HepG2 (cell line): ENCODE results near the gene MFSD2A. TPM values are rescaled to one million over a fixed set of nuclear protein-coding genes. Genes with fewer than 3 reads are reported as not detected.

Experiments used
- ATAC-seq: fragments of 200-7000 bp; cut with Tn5 transposase; 3 replicates; pipeline ENCODE4 v1.9.1; 2020; ENCODE audit warnings: mild to moderate bottlenecking, moderate library complexity
- BruUV-seq: library from RNA; stranded (reverse); fragments of 400-500 nt; replicated peaks from 2 replicates; lab custom pipeline; 2021; lab: Mats Ljungman, UMichigan
- CTCF ChIA-PET: fragments of 300-600 bp; formaldehyde crosslinking; extraction: SDS; loops from one replicate; lab custom pipeline; 2021; ENCODE audit warnings: low total read pairs, inconsistent platforms, low intra/inter-chr PET ratio; lab: Yijun Ruan, JAX
- POLR2A ChIA-PET: fragments of 350-600 bp; sonication (Branson Sonifier 250); formaldehyde crosslinking; loops from one replicate; lab custom pipeline; 2020; ENCODE audit warnings: antibody characterized with exemption, inconsistent platforms; lab: Yijun Ruan, JAX
- DNase-seq: peaks from one replicate; pipeline ENCODE4 v3.0.0-alpha.2; 2015; ENCODE audit warnings: low spot score
- FAIRE-seq: peaks from 3 replicates; lab custom pipeline; 2011; peaks lifted over from hg19 to GRCh38; lab: Jason Lieb, UNC
- H2AFZ ChIP-seq: one replicate; pipeline ENCODE4 v1.6.1; 2011; ENCODE audit warnings: low read length, inconsistent platforms
- H3K27ac ChIP-seq: fragments of 300-600 bp; 3 replicates; pipeline ENCODE4 v1.8.0; 2011; ENCODE audit warnings: mixed run types, mild to moderate bottlenecking, mixed read lengths, low read length, inconsistent platforms; ENCODE audit not compliant: insufficient read depth; ENCODE audit errors: extremely low read length
- H3K27me3 ChIP-seq, 2 experiments: fragments of 200-600 bp in 1 of 2; 2 replicates in 1 of 2; 3 replicates in 1 of 2; pipeline versions ENCODE4 v1.6.0 to v1.8.0; 2011; ENCODE audit warnings: low read length in 2 of 2, mild to moderate bottlenecking in 2 of 2, moderate library complexity in 2 of 2, inconsistent platforms in 1 of 2; ENCODE audit not compliant: insufficient read depth in 2 of 2, control insufficient read depth in 1 of 2
- H3K36me3 ChIP-seq, 2 experiments: fragments of 200-600 bp in 1 of 2; replicated peaks in 1 of 2; 2 replicates in 1 of 2; 3 replicates in 1 of 2; pipeline versions ENCODE4 v1.5.1 to v1.8.0; 2011; ENCODE audit warnings: low read length in 2 of 2, inconsistent platforms in 1 of 2; ENCODE audit not compliant: insufficient read depth in 2 of 2, control insufficient read depth in 1 of 2
- H3K4me1 ChIP-seq: 2 replicates; pipeline ENCODE4 v1.5.1; 2012; ENCODE audit warnings: low read length, inconsistent platforms; ENCODE audit not compliant: insufficient read depth
- H3K4me2 ChIP-seq: 2 replicates; pipeline ENCODE4 v1.6.0; 2011; ENCODE audit warnings: low read depth, low read length, inconsistent platforms
- H3K4me3 ChIP-seq, 3 experiments: fragments of 200-600 bp in 1 of 3; sonication (generic), shearing (Covaris generic) in 1 of 3; replicated peaks in 1 of 3; 2 replicates each; pipeline ENCODE4 v1.5.1; 2011 to 2016; ENCODE audit warnings: low read length in 3 of 3, inconsistent platforms in 2 of 3, low read depth in 2 of 3, mild to moderate bottlenecking in 2 of 3, control low read depth in 1 of 3, mixed read lengths in 1 of 3; ENCODE audit not compliant: insufficient read depth in 1 of 3
- H3K79me2 ChIP-seq: one replicate; pipeline ENCODE4 v1.6.1; 2011; ENCODE audit warnings: low read length, inconsistent platforms; ENCODE audit not compliant: insufficient read depth
- H3K9ac ChIP-seq: 2 replicates; pipeline ENCODE4 v1.6.0; 2011; ENCODE audit warnings: mild to moderate bottlenecking, low read depth, low read length, inconsistent platforms; ENCODE audit not compliant: insufficient read depth
- H3K9me3 ChIP-seq: 2 replicates; pipeline ENCODE4 v1.5.1; 2012; ENCODE audit warnings: mild to moderate bottlenecking, low read length
- H4K20me1 ChIP-seq: 2 replicates; pipeline ENCODE4 v1.6.0; 2011; ENCODE audit warnings: inconsistent platforms, mild to moderate bottlenecking, low read length, moderate library complexity; ENCODE audit not compliant: insufficient read depth
- IRX3 ChIP-seq: sonication (generic); formaldehyde crosslinking; IDR thresholded peaks from 2 replicates; pipeline ENCODE4 v1.8.1; 2023; ENCODE audit warnings: mild to moderate bottlenecking, low read depth, missing genetic modification reagents, borderline replicate concordance
- NR0B2 ChIP-seq: sonication (generic); formaldehyde crosslinking; IDR thresholded peaks from 2 replicates; pipeline ENCODE4 v1.4.0; 2020; ENCODE audit warnings: mild to moderate bottlenecking, missing genetic modification reagents
- ZNF362 ChIP-seq: sonication (generic); formaldehyde crosslinking; IDR thresholded peaks from 2 replicates; pipeline ENCODE4 v1.4.0; 2020; ENCODE audit warnings: missing genetic modification reagents, mild to moderate bottlenecking, borderline replicate concordance
- ZNF496 ChIP-seq: sonication (generic); formaldehyde crosslinking; IDR thresholded peaks from 2 replicates; pipeline ENCODE4 v1.8.1; 2023; ENCODE audit warnings: mild to moderate bottlenecking, moderate library complexity, missing genetic modification reagents; ENCODE audit not compliant: insufficient replicate concordance
- ZNF570 ChIP-seq: sonication (generic); formaldehyde crosslinking; IDR thresholded peaks from 2 replicates; pipeline ENCODE4 v1.4.0; 2020; ENCODE audit warnings: mild to moderate bottlenecking, missing genetic modification reagents, borderline replicate concordance
- ZNF703 ChIP-seq: sonication (generic); formaldehyde crosslinking; IDR thresholded peaks from 2 replicates; pipeline ENCODE4 v1.5.1; 2020; ENCODE audit warnings: missing genetic modification reagents, mild to moderate bottlenecking, moderate library complexity, borderline replicate concordance
- WGBS: methylation state at CpG from one replicate; pipeline ENCODE4 v1.1.6; 2017; ENCODE audit warnings: low lambda C conversion rate; 5-methylcytosine and 5-hydroxymethylcytosine counted together
- in situ Hi-C: cut with HindIII; loops from 2 replicates; pipeline ENCODE4 v1.10.0; 2017; ENCODE audit warnings: low pct_unique_long_range_greater_than_20kb; ENCODE audit not compliant: extremely low pct_ligation_motif_present
- intact Hi-C: fragments of 100-400 bp; cut with micrococcal nuclease; formaldehyde crosslinking; loops from one replicate; pipeline ENCODE4 v1.10.0; 2022; ENCODE audit not compliant: unreplicated experiment
- polyA plus RNA-seq, 8 experiments: library from polyadenylated mRNA; depleted of rRNA in 3 of 8; stranded (reverse) in 7 of 8; unstranded in 1 of 8; fragments of >200 nt; fragmentation: Illumina TruSeq in 4 of 8; extraction: Trizol in 4 of 8; gene quantifications; 2 replicates each; pipeline versions ENCODE4 v1.2.1 to v1.2.3, GENCODE V29; 2011 to 2016; ENCODE audit warnings: low read depth in 4 of 8, missing spikeins in 1 of 8, mixed read lengths in 1 of 8; ENCODE audit not compliant: insufficient read depth in 1 of 8
- total RNA-seq, 5 experiments: library from RNA; depleted of rRNA; stranded (reverse); fragments of >200 nt; fragmentation: Illumina TruSeq; extraction: Trizol; gene quantifications; 2 replicates each; pipeline ENCODE4 v1.2.3, GENCODE V29; 2016; ENCODE audit warnings: low read depth in 1 of 5

MFSD2A gene
- total and polyA plus RNA-seq, 2 of the 13 experiments (the other 11 are each of a cell fraction or from before 2014, with no cell fraction given), result 0.08 TPM; not detected in 1

- FAIRE-seq (no peak), ATAC-seq (no peak), DNase-seq (no peak)
- BruUV-seq, result no TSS peak
- in situ Hi-C loops, result no loop called here
- Histone ChIP-seq H3K9me3 (no peaks in the 10 kb centered on the region), H4K20me1 (no peaks in the 10 kb centered on the region), H2AFZ (no peak overlapping the region), H3K4me1 (no peaks in the 10 kb centered on the region), H3K4me3 (no peak overlapping the region), H3K27me3 (no peaks in the 10 kb centered on the region; a peak in 1 of 5 replicates), H3K36me3 (no peaks in the 10 kb centered on the region), H3K4me2 (no peak overlapping the region), H3K27ac (no peak overlapping the region), H3K79me2 (no peaks in the 10 kb centered on the region), H3K9ac (no peak overlapping the region)
- ChIA-PET CTCF (no interaction called here), POLR2A (no interaction called here)
- intact Hi-C loops, result no loop called here
- TF ChIP-seq ZNF496 (no peak), ZNF570 (CRISPR knock-in tag) (no peak), ZNF362 (CRISPR knock-in tag) (no peak), ZNF703 (CRISPR knock-in tag) (no peak), NR0B2 (CRISPR knock-in tag) (no peak), IRX3 (CRISPR knock-in tag) (no peak)
- WGBS, result 34% methylated on average over 3 of the region's 3 CpGs
These were observed 32.9 kb downstream of the MFSD2A start for GRCh38 chr1:39987869-39988268.
